HFF-Myc (cell line): Measurements from ENCODE around the gene CD9.
A peak's percentile ranks its signal among the peaks of the same experiment; 100 is the strongest.

Source experiments
- DNase-seq: peaks from one replicate; pipeline ENCODE4 v3.0.0-alpha.2; 2011; ENCODE audit warnings: low read depth; ENCODE audit errors: extremely low read depth
- H3K4me3 ChIP-seq: replicated peaks from 2 replicates; pipeline ENCODE4 v1.5.1; 2011; ENCODE audit warnings: low read depth, mild to moderate bottlenecking, control low read depth, low read length
- CTCF ChIP-seq: IDR thresholded peaks from 2 replicates; pipeline ENCODE4 v1.5.1; 2012; ENCODE audit warnings: mild to moderate bottlenecking, low read depth, low read length, control low read depth; ENCODE audit errors: missing control alignments

Gene CD9

GRCh38 chr12:6215120-6215807 lies 15.1 kb downstream of the CD9 start:
- DNase-seq: no peak
- H3K4me3 ChIP-seq: no peak overlapping the region
- no peak for TF ChIP-seq CTCF

- H3K4me3 ChIP-seq: no peak overlapping the region
- peak; percentile 49 for DNase-seq
- no peak for TF ChIP-seq CTCF
Observed at GRCh38 chr12:6215932-6216494, 15.8 kb downstream of the CD9 start.

- H3K4me3 ChIP-seq: no peak overlapping the region
Observed at GRCh38 chr12:6216581-6216980, 16.4 kb downstream of the CD9 start.

GRCh38 chr12:6218347-6218925 lies 18.2 kb downstream of the CD9 start:
- no peak overlapping the region for H3K4me3 ChIP-seq
- no peak for DNase-seq
- TF ChIP-seq CTCF: no peak

More at GRCh38 chr12:6216581-6216980, 16.4 kb downstream of the CD9 start:
- TF ChIP-seq CTCF: no peak
- DNase-seq: no peak

GRCh38 chr12:6219980-6220379 lies 19.8 kb downstream of the CD9 start:
- H3K4me3 ChIP-seq: no peak overlapping the region
- TF ChIP-seq CTCF: no peak
- DNase-seq: no peak

- H3K4me3 ChIP-seq: no peak overlapping the region
Observed at GRCh38 chr12:6221146-6221545, 20.9 kb downstream of the CD9 start.

More at GRCh38 chr12:6221146-6221545, 20.9 kb downstream of the CD9 start:
- no peak for DNase-seq
- no peak for TF ChIP-seq CTCF
